ENCODE results near the gene DAD1. TPM values are rescaled to one million over a fixed set of nuclear protein-coding genes. Genes with fewer than 3 reads are reported as not detected.

Gene DAD1
- total RNA-seq, 1 experiment from 2014 or later: 155 TPM

DNA sequence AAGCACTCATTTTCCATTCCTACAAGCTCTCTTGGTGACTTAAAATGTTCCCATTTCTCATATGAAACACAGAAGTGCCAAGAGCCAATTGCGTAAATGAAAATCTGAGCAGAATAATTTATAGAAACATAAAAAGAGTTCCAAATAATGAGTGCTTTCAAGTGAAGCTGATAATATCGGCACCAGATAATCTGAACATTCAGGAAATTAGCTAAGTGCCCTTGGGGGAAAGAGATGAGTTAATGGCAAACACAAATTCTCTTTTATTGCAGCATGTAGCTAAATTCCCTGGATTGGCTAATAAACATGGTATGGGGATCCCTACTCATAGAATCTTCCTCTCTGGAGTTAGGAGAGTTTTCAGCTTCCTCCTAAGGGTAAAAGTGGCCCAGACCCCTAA is 46.7 kb downstream of the DAD1 start:
- CTCF ChIA-PET: interaction anchor here (0.7 kb wide), 1 partner anchor 404 kb away, joined by 3 read pairs; no protein-coding TSS in a partner anchor
- no TSS peak for BruUV-seq (replicated peaks)
- H3K27me3 ChIP-seq (ENCODE audit: insufficient read depth, low read depth): no peaks in the 10 kb centered on the region
- H3K79me2 ChIP-seq (ENCODE audit: low read depth): no peaks in the 10 kb centered on the region
- no peaks in the 10 kb centered on the region for H4K20me1 ChIP-seq (ENCODE audit: insufficient read depth)
- H3K36me3 ChIP-seq (ENCODE audit: low read depth): no peaks in the 10 kb centered on the region
- no peaks in the 10 kb centered on the region for H3F3A ChIP-seq (ENCODE audit: insufficient read depth, low read depth)
- no peak overlapping the region for H3K4me2 ChIP-seq
- no peak overlapping the region for H3K27ac ChIP-seq
- TF ChIP-seq, protein P1, sequence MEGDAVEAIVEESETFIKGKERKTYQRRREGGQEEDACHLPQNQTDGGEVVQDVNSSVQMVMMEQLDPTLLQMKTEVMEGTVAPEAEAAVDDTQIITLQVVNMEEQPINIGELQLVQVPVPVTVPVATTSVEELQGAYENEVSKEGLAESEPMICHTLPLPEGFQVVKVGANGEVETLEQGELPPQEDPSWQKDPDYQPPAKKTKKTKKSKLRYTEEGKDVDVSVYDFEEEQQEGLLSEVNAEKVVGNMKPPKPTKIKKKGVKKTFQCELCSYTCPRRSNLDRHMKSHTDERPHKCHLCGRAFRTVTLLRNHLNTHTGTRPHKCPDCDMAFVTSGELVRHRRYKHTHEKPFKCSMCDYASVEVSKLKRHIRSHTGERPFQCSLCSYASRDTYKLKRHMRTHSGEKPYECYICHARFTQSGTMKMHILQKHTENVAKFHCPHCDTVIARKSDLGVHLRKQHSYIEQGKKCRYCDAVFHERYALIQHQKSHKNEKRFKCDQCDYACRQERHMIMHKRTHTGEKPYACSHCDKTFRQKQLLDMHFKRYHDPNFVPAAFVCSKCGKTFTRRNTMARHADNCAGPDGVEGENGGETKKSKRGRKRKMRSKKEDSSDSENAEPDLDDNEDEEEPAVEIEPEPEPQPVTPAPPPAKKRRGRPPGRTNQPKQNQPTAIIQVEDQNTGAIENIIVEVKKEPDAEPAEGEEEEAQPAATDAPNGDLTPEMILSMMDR (conservative IDR thresholded peaks at IDR 0.05): no peak
- no peak for TF ChIP-seq EZH2 (IDR thresholded peaks at IDR 0.05; ENCODE audit: low read depth)
- H3K9me3 ChIP-seq (ENCODE audit: insufficient read depth, low read depth): no peaks in the 10 kb centered on the region
- POLR2A ChIA-PET (ENCODE audit: unreplicated experiment): no interaction called here
- peaks cover under 1% of the 10 kb centered on the region for H3K4me1 ChIP-seq (replicated peaks; ENCODE audit: insufficient read depth)
- H2AFZ ChIP-seq: no peak overlapping the region
- intact Hi-C loops (cut with micrococcal nuclease; ENCODE audit: unreplicated experiment): no loop called here
- no peak for DNase-seq
- H3K4me3 ChIP-seq: no peak overlapping the region
- no peaks in the 10 kb centered on the region for H3K9me2 ChIP-seq (ENCODE audit: insufficient read depth)

DNA sequence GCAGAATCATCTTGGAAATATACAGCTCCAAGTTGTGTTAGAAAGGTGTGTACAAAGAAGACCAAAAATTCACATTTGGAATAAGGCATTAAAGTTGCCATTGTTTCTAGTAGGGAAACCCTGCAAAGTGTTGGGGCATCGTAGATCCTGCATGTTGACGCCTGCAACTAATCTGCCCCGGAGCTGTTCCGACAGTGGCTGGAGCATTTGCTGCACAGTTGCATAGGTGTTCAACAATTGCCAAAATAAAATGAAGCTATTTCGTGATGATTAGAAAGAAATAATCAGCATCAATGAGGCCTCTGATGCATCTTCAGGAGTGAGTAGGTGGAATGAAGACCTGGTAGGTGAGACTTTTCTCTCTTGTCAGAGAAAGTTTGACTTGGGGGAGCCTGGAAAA is 47.3 kb downstream of the DAD1 start:
- H3K4me1 ChIP-seq (replicated peaks; ENCODE audit: insufficient read depth): peaks cover 7% of the 10 kb centered on the region
- H3K27ac ChIP-seq: no peak overlapping the region
- H3K4me3 ChIP-seq: no peak overlapping the region
- H3K36me3 ChIP-seq (ENCODE audit: low read depth): no peaks in the 10 kb centered on the region
- TF ChIP-seq EZH2 (IDR thresholded peaks at IDR 0.05; ENCODE audit: low read depth): no peak
- TF ChIP-seq, protein P1 (conservative IDR thresholded peaks at IDR 0.05): no peak
- H3K79me2 ChIP-seq (ENCODE audit: low read depth): no peaks in the 10 kb centered on the region
- no peaks in the 10 kb centered on the region for H3K9me2 ChIP-seq (ENCODE audit: insufficient read depth)
- no peaks in the 10 kb centered on the region for H4K20me1 ChIP-seq (ENCODE audit: insufficient read depth)
- BruUV-seq (replicated peaks): no TSS peak
- POLR2A ChIA-PET (ENCODE audit: unreplicated experiment): no interaction called here
- DNase-seq: no peak
- CTCF ChIA-PET: no interaction called here
- intact Hi-C loops (cut with micrococcal nuclease; ENCODE audit: unreplicated experiment): no loop called here
- H3K4me2 ChIP-seq: no peak overlapping the region
- H3K9me3 ChIP-seq (ENCODE audit: insufficient read depth, low read depth): no peaks in the 10 kb centered on the region
- H3K27me3 ChIP-seq (ENCODE audit: insufficient read depth, low read depth): no peaks in the 10 kb centered on the region
- no peak overlapping the region for H2AFZ ChIP-seq
- no peaks in the 10 kb centered on the region for H3F3A ChIP-seq (ENCODE audit: insufficient read depth, low read depth)

DNA sequence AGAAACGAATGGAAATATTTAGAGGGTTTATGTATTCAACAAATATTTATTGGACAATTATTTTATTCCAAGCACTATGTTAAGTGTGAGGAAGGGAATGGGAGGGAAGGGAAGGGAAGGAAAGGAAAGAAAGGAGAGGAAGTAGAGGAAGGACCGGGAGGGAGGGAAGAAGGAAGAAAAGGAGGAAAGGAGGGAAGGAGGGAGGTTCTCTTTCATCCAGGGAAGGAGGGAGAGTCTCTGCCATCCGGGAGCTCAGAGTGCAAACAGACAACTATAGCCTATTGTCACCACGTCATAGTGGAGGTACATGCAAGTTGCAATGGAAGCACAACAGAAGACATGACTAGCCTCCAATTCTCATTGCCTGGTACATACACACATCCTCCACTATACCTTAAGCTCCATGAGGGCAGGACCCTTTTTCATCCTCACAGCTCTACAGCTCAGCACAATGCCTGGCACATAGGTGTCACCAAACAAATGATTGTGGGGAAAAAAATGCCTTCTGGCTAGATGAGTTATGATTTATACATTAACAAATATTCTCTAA is 48.1 kb downstream of the DAD1 start:
- CTCF ChIA-PET: no interaction called here

More for the DNA sequence above, 48.1 kb downstream of the DAD1 start:
- Histone ChIP-seq H3K4me2 (no peak overlapping the region), H3K4me3 (no peak overlapping the region), H3K27me3 (ENCODE audit: insufficient read depth, low read depth) (no peaks in the 10 kb centered on the region), H3K4me1 (replicated peaks; ENCODE audit: insufficient read depth) (peaks cover 12% of the 10 kb centered on the region), H3F3A (ENCODE audit: insufficient read depth, low read depth) (no peaks in the 10 kb centered on the region), H3K36me3 (ENCODE audit: low read depth) (no peaks in the 10 kb centered on the region), H4K20me1 (ENCODE audit: insufficient read depth) (no peaks in the 10 kb centered on the region), H3K9me3 (ENCODE audit: insufficient read depth, low read depth) (no peaks in the 10 kb centered on the region), H2AFZ (no peak overlapping the region), H3K9me2 (ENCODE audit: insufficient read depth) (no peaks in the 10 kb centered on the region), H3K79me2 (ENCODE audit: low read depth) (no peaks in the 10 kb centered on the region), H3K27ac (no peak overlapping the region)
- TF ChIP-seq, protein P1 (conservative IDR thresholded peaks at IDR 0.05): no peak
- TF ChIP-seq EZH2 (IDR thresholded peaks at IDR 0.05; ENCODE audit: low read depth): no peak
- POLR2A ChIA-PET (ENCODE audit: unreplicated experiment): no interaction called here
- no TSS peak for BruUV-seq (replicated peaks)
- DNase-seq: no peak
- intact Hi-C loops (cut with micrococcal nuclease; ENCODE audit: unreplicated experiment): no loop called here
